AG09309 (cell line): ENCODE data around the gene LYZL2.
"Not testable (repeated sequence)": the region's sequence is repeated elsewhere in the genome, so short reads cannot be mapped to it uniquely, and the experiment has no call there.

ENCODE experiments used
- DNase-seq: peaks from one replicate; pipeline ENCODE4 v3.0.0-alpha.2; 2010; ENCODE audit warnings: low read depth
- H3K4me3 ChIP-seq: 2 replicates; pipeline ENCODE4 v1.5.1; 2011; ENCODE audit warnings: mild to moderate bottlenecking, low read depth, low read length, moderate library complexity; ENCODE audit not compliant: control insufficient read depth
- TF ChIP-seq, protein P1 (sequence below): IDR thresholded peaks from 2 replicates; pipeline ENCODE4 v1.5.1; 2011; ENCODE audit warnings: mild to moderate bottlenecking, low read depth, low read length, inconsistent platforms; ENCODE audit not compliant: insufficient read depth, control insufficient read depth; ENCODE audit errors: missing control alignments

Gene LYZL2

DNA sequence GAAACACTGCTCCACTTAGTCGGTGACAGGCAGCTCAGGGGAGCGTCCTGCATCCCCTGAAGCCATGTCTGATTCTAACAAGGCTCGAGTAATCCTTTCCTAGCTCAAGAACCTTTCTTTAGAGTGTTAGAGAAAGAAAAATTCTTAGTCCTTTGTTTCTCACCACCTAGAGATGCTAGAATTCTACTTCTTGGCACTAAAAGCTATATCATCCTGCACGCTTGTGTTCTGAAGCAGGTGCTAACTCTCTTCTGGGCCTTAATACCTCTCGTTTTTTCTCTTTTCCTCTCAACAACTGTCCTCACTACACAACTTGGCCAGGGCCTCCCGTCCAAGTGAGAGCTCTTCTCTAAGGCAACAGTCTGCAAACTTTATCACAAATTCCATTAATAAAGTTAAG lies at the start of gene LYZL2:
LYZL2 (minus strand) TSS at position 101 of the 400 bp plus-strand sequence. CDS start 2,838 bp downstream, outside the sequence.
- no peak within 1 kb of the TSS for H3K4me3 ChIP-seq
- TF ChIP-seq, protein P1, sequence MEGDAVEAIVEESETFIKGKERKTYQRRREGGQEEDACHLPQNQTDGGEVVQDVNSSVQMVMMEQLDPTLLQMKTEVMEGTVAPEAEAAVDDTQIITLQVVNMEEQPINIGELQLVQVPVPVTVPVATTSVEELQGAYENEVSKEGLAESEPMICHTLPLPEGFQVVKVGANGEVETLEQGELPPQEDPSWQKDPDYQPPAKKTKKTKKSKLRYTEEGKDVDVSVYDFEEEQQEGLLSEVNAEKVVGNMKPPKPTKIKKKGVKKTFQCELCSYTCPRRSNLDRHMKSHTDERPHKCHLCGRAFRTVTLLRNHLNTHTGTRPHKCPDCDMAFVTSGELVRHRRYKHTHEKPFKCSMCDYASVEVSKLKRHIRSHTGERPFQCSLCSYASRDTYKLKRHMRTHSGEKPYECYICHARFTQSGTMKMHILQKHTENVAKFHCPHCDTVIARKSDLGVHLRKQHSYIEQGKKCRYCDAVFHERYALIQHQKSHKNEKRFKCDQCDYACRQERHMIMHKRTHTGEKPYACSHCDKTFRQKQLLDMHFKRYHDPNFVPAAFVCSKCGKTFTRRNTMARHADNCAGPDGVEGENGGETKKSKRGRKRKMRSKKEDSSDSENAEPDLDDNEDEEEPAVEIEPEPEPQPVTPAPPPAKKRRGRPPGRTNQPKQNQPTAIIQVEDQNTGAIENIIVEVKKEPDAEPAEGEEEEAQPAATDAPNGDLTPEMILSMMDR = no peak
- no peak for DNase-seq

DNA sequence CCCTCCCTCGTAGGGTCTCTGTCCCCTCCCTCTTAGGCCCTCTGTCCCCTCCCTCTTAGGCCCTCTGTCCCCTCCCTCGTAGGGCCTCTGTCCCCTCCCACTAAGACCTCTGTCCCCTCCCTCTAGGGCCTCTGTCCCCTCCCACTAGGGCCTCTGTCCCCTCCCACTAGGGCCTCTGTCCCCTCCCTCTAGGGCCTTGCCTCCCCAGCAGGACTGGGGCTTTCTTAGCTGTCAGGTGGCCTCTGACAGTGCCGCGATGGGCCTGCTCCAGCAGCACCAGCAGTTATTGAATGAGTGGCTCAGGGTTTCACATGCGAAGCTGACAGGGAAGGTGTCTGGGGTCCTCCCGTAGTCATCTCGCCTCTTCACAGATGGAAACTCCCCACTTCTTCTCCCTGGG lies 48.1 kb upstream of the LYZL2 start:
- DNase-seq, H3K4me3 ChIP-seq: not testable (repeated sequence)

DNA sequence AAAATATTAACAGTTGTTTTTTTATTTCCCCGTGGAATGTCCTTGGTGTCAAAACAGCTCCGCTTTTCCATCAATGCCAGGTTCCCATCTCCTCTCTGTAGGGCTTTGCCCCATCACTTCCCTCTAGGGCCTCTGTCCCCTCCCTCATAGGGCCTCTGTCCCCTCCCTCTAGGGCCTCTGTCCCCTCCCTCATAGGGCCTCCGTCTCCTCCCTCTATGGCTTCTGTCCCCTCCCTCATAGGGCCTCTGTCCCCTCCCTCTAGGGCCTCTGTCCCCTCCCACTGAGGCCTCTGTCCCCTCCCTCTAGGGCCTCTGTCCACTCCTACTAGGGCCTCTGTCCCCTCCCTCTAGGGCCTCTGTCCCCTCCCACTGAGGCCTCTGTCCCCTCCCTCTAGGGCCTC lies 47.6 kb upstream of the LYZL2 start:
- not testable (repeated sequence) for DNase-seq

DNA sequence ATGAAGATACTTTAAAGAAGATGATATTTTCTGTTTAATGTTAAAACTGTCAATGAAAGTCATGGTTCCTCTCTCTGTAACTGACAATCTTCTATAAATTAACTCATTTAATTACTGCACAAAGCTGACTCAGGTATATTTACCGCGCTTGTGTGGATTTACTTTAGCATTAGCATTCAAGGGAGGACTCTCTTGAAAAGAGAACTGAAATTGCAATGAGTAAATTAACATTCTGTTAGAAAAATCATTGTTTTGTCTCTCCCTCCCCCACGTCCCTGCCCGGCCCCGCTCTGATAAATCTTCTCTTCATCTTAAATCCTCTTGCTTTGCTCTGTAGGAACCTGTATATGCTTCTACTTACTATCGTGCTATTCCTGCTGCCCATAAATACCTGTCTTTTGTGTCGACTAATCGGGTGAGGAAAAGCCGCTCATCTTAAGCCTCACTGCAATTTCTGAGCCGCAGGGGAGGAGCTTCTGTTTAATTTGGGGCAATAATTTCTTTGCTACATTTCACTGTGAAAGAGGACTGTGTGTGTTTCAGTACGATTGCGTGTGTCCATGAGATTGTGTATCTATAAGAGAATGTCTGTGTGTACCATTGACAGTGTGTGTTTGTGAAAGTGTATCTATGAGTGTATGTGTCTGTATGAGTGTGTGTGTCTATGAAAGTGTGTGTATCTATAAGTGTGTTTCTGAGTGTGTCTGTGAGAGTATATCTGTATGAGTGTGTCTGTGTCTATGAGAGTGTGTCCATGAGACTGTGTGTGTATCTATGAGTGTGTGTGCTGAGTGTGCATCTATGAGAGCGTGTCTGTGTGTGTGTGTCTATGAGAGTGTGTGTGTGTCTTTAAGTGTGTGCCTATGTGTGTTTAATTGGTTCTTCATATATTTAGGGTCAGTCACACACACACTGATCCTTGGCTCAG lies 46.5 kb upstream of the LYZL2 start:
- H3K4me3 ChIP-seq = no peak overlapping the region
- DNase-seq = no peak
- TF ChIP-seq, protein P1 = no peak

More for the DNA sequence above, 47.6 kb upstream of the LYZL2 start:
- H3K4me3 ChIP-seq = not testable (repeated sequence)

DNA sequence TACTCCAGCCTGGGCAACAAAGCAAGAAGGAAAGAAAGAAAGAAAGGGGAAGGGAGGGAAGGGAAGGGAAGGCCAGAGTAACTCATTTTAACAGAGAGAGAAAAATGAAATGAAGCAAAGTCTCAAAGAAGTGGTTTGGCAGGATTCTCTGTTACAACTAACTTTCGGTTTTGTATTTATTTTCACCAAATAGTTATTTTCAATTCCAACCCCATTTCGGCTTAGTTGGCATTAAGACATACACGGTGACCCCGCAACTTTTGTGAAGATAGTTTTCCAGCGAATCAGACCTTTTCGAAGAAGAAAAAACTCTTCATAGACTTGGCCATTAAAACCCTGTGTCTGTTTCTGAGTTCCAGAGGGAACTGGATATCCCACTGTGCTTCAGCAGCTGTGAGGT lies 45.2 kb upstream of the LYZL2 start:
- H3K4me3 ChIP-seq = no peak overlapping the region
- TF ChIP-seq, protein P1 = no peak
- no peak for DNase-seq

DNA sequence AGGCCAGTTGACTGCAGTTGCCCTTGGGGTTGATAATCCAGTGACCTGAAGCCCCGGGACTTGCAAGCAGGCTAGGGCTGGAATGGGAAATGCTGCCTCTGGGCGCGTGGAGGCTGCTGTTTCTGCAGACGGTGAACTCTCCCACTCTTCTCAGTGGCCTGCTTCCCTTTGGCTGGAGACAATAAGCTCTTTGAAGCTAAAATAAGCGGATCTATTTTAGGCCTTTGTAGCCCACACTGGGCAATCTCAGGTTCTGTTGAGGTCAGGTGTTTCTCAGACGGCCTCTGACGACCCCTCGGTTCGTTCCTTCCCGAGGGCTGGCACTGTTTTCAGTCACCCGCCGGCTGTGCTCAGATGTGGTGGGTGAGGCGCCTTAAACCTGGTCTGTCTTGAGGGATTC lies 43.7 kb upstream of the LYZL2 start:
- not testable (repeated sequence) for DNase-seq

DNA sequence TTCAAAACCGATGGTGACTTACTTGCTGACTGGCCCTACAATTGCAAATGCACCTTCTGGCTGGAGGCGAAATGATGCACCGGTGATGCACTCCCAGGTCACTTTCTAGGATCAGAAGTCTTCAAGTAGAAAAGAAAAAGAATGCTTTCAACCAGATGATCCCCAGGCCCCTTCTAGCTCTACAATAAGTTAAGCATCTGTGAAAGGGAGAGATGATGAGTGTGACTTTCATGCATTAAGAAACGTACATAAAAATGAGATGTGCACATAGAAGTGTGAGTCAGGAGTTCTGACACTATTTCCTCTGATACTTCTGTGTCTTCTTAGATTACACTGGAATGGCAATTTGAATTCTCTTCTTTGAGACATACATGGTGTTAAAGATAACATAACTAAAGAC lies 42.8 kb upstream of the LYZL2 start:
- not testable (repeated sequence) for H3K4me3 ChIP-seq, DNase-seq

More for the DNA sequence above, 43.7 kb upstream of the LYZL2 start:
- H3K4me3 ChIP-seq = not testable (repeated sequence)

DNA sequence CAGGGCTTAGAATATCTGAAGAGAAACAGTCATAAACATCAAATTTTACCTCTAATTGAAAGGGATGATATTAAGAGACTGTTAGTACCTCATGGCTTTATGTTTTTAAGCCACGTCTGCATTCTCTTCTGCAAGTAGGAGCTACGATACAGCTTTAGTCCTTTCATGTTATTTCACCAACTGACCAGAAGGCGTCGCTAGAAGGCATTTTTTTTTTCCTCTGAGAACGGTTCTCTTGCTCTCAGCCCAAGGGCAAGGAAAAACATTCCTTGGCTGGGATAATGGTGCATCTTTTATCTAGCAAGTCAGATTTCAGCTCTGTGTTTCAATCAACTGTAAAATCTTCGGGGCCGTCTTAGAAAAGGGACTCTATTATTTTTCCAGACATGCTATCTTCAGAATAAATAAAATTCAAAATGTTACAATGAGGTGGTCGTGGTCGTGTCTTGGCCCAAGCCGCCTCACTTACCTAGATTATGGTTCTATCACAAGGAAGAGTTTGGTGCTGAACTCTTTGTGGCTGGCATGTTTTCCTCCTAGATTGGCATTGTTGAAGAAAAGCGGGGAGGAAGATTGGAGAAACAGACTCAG lies 41.6 kb upstream of the LYZL2 start:
- TF ChIP-seq, protein P1 = peak; percentile 66
- DNase-seq = peak; percentile 59
- H3K4me3 ChIP-seq = no peak overlapping the region

DNA sequence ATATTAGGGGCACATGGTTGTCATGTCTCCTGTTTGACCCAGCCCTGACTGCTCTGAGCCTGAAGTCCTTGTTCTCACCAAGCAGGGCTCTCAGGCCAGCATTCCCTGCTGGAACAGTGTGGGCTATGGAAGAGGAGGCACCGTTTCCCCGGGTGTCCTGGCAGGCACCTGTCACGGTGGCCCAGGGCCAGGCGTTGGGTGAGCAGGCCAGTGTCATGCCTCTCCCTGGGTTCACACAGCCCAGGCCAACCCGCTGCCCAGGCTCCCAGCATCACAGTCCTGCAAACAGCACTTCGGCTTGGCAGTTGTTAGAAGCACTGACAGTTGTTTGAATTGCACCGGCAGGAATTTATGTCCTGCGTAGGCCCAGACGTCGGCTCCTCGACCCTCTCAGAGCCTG lies 38.4 kb upstream of the LYZL2 start:
- not testable (repeated sequence) for DNase-seq, H3K4me3 ChIP-seq

DNA sequence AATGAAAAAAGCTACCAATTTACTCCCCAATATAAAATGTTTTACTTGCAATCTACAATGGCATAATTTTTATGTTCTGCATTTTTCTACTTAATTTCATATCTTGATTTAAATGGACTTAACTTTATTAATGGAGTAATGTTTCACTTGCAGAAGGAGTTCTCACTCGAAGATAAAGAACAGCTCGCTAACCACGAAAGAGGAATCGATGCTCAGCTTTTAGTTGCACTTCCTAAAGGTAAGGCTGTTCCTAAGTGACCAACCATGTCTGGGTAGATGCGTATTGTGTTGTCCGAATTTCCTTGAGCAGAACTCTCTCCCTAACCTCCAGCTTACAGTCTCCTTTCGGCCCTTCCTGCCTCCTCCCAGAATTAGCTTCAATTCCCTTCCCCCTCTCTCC lies 33.9 kb upstream of the LYZL2 start:
- H3K4me3 ChIP-seq, DNase-seq: not testable (repeated sequence)
